T-helper 2 cell treated with Interferon-gamma antibody and Interleukin-4, amounts not matched to agents 100 ng/mL and 5 ng/mL, for 36 hours (primary cell): ENCODE data around the gene LETMD1. TPM values are rescaled to one million over a fixed set of nuclear protein-coding genes. Genes with fewer than 3 reads are reported as not detected.

Experiments
- intact Hi-C: fragments of 100-400 bp; cut with micrococcal nuclease; formaldehyde crosslinking; loops from one replicate; pipeline ENCODE4 v1.15.1; 2023
- total RNA-seq: library from RNA; stranded (reverse); gene quantifications from 2 replicates; pipeline ENCODE4 v1.2.3, GENCODE V29; 2022

The LETMD1 gene
- total RNA-seq, 1 donor from 2014 or later, result 65.7 TPM

GRCh38 chr12:51025836-51026638 is 22.1 kb upstream of the LETMD1 start, which contains the start of gene SLC11A2:
Gene SLC11A2, minus strand, starts transcription at chr12:51026384. Its CDS starts 15,656 bp downstream, at chr12:51010728.
- intact Hi-C loops, result loop anchor here (1.0 to 10.0 kb wide), 9 partner anchors 22 to 781 kb away; partner anchors contain the start of genes BIN2, CSRNP2, DIP2B and LETMD1

- intact Hi-C loops, result loop anchor here (5.0 to 10.0 kb wide), 4 partner anchors 40 to 783 kb away; partner anchors contain the start of genes BIN2 and DIP2B
These were observed 20.7 kb upstream of the LETMD1 start for GRCh38 chr12:51027342-51027835.

- intact Hi-C loops, result loop anchor here (1.0 to 10.0 kb wide), 5 partner anchors 41 to 783 kb away; partner anchors contain the start of genes BIN2 and DIP2B
These were observed 19.9 kb upstream of the LETMD1 start for GRCh38 chr12:51028126-51028812.

- intact Hi-C loops, result loop anchor here (1.0 to 10.0 kb wide), 5 partner anchors 41 to 784 kb away; partner anchors contain the start of genes BIN2 and DIP2B
These were observed 19.3 kb upstream of the LETMD1 start for GRCh38 chr12:51028813-51029150.

- intact Hi-C loops, result no loop called here
These were observed 15.1 kb upstream of the LETMD1 start for GRCh38 chr12:51033048-51033447.

- intact Hi-C loops, result no loop called here
These were observed 14.6 kb upstream of the LETMD1 start for GRCh38 chr12:51033457-51034089.

- intact Hi-C loops, result no loop called here
These were observed 11.8 kb upstream of the LETMD1 start for GRCh38 chr12:51036279-51036678.

- intact Hi-C loops, result loop anchor here (1.0 to 10.0 kb wide), 7 partner anchors 22 to 884 kb away; partner anchors contain the start of genes ATF1, CERS5, CSRNP2 and DAZAP2
These were observed 629 bp downstream of the LETMD1 start for GRCh38 chr12:51048661-51049251.

- intact Hi-C loops, result loop anchor here (5.0 to 10.0 kb wide), 2 partner anchors 168 to 885 kb away; partner anchors contain the start of genes CERS5 and POU6F1
These were observed 1.4 kb downstream of the LETMD1 start for GRCh38 chr12:51049525-51049924.

GRCh38 chr12:51051787-51052186 is 3.7 kb downstream of the LETMD1 start:
- intact Hi-C loops, result no loop called here

GRCh38 chr12:51055060-51055459 is 6.9 kb downstream of the LETMD1 start:
- intact Hi-C loops, result no loop called here

- intact Hi-C loops, result no loop called here
These were observed 8.1 kb downstream of the LETMD1 start for GRCh38 chr12:51056242-51056641.

- intact Hi-C loops, result no loop called here
These were observed 11.0 kb downstream of the LETMD1 start for GRCh38 chr12:51059086-51059485.

GRCh38 chr12:51062631-51063397 is 14.7 kb downstream of the LETMD1 start:
- intact Hi-C loops, result no loop called here

- intact Hi-C loops, result no loop called here
These were observed 17.4 kb downstream of the LETMD1 start for GRCh38 chr12:51065530-51065929.

GRCh38 chr12:51067229-51067628 is 19.1 kb downstream of the LETMD1 start:
- intact Hi-C loops, result no loop called here

- intact Hi-C loops, result no loop called here
These were observed 19.6 kb downstream of the LETMD1 start for GRCh38 chr12:51067771-51068170.

GRCh38 chr12:51070004-51070403 is 21.9 kb downstream of the LETMD1 start:
- intact Hi-C loops, result no loop called here

GRCh38 chr12:51071663-51072062 is 23.5 kb downstream of the LETMD1 start:
- intact Hi-C loops, result no loop called here

- intact Hi-C loops, result no loop called here
These were observed 27.3 kb downstream of the LETMD1 start for GRCh38 chr12:51075390-51075789.
